Measurements from ENCODE around the gene WDR11.

Gene WDR11

GRCh38 chr10:120850911-120851865 lies at the start of gene WDR11:
WDR11 (plus strand) TSS chr10:120851362; CDS start chr10:120851421, 59 bp downstream.
- peak; percentile 57 for DNase-seq (ENCODE audit: low read depth)

GRCh38 chr10:120802935-120803334 lies 48.2 kb upstream of the WDR11 start:
- no peak for DNase-seq (ENCODE audit: low read depth)

- no peak for DNase-seq (ENCODE audit: low read depth)
Measured at GRCh38 chr10:120803972-120804371, 47.2 kb upstream of the WDR11 start.

- DNase-seq (ENCODE audit: low read depth), result no peak
Measured at GRCh38 chr10:120805014-120805812, 45.9 kb upstream of the WDR11 start.

- no peak for DNase-seq (ENCODE audit: low read depth)
Measured at GRCh38 chr10:120806081-120806480, 45.1 kb upstream of the WDR11 start.

GRCh38 chr10:120810298-120810697 lies 40.9 kb upstream of the WDR11 start:
- no peak for DNase-seq (ENCODE audit: low read depth)

GRCh38 chr10:120813085-120813484 lies 38.1 kb upstream of the WDR11 start:
- DNase-seq (ENCODE audit: low read depth), result no peak

GRCh38 chr10:120818301-120818700 lies 32.9 kb upstream of the WDR11 start:
- no peak for DNase-seq (ENCODE audit: low read depth)

GRCh38 chr10:120819366-120819765 lies 31.8 kb upstream of the WDR11 start:
- no peak for DNase-seq (ENCODE audit: low read depth)

- DNase-seq (ENCODE audit: low read depth), result no peak
Measured at GRCh38 chr10:120823266-120823665, 27.9 kb upstream of the WDR11 start.

GRCh38 chr10:120824881-120825309 lies 26.3 kb upstream of the WDR11 start:
- DNase-seq (ENCODE audit: low read depth), result no peak

- DNase-seq (ENCODE audit: low read depth), result no peak
Measured at GRCh38 chr10:120825878-120826769, 25.0 kb upstream of the WDR11 start.

- DNase-seq (ENCODE audit: low read depth), result no peak
Measured at GRCh38 chr10:120827251-120827875, 23.8 kb upstream of the WDR11 start.

- no peak for DNase-seq (ENCODE audit: low read depth)
Measured at GRCh38 chr10:120828763-120829319, 22.3 kb upstream of the WDR11 start.

- DNase-seq (ENCODE audit: low read depth), result no peak
Measured at GRCh38 chr10:120832106-120832505, 19.1 kb upstream of the WDR11 start.

- DNase-seq (ENCODE audit: low read depth), result no peak
Measured at GRCh38 chr10:120833222-120833928, 17.8 kb upstream of the WDR11 start.

- DNase-seq (ENCODE audit: low read depth), result no peak
Measured at GRCh38 chr10:120835603-120836002, 15.6 kb upstream of the WDR11 start.

GRCh38 chr10:120838941-120839340 lies 12.2 kb upstream of the WDR11 start:
- no peak for DNase-seq (ENCODE audit: low read depth)

GRCh38 chr10:120841522-120842189 lies 9.5 kb upstream of the WDR11 start:
- no peak for DNase-seq (ENCODE audit: low read depth)

GRCh38 chr10:120854388-120854787 lies 3.2 kb downstream of the WDR11 start:
- DNase-seq (ENCODE audit: low read depth), result no peak
